Eye (tissue), 1 donor: ENCODE data around the gene INPP5A.

Experiments
- DNase-seq: peaks from one replicate; pipeline ENCODE4 v3.0.0-alpha.2; 2015

INPP5A gene

GRCh38 chr10:132732518-132732917, 194.9 kb downstream of the INPP5A start:
- no peak for DNase-seq

- no peak for DNase-seq
Observed at GRCh38 chr10:132733926-132734325, 196.3 kb downstream of the INPP5A start.

- DNase-seq = no peak
Observed at GRCh38 chr10:132735341-132735775, 197.8 kb downstream of the INPP5A start.

GRCh38 chr10:132735923-132736391, 198.4 kb downstream of the INPP5A start:
- no peak for DNase-seq

GRCh38 chr10:132737390-132738048, 199.9 kb downstream of the INPP5A start:
- DNase-seq = no peak

GRCh38 chr10:132738454-132739224, 201.1 kb downstream of the INPP5A start:
- DNase-seq = no peak

GRCh38 chr10:132739225-132739613, 201.6 kb downstream of the INPP5A start:
- DNase-seq = no peak

GRCh38 chr10:132740588-132740987, 203.0 kb downstream of the INPP5A start:
- DNase-seq = no peak

GRCh38 chr10:132742167-132742836, 204.7 kb downstream of the INPP5A start:
- no peak for DNase-seq

GRCh38 chr10:132742837-132743194, 205.2 kb downstream of the INPP5A start:
- DNase-seq = peak; percentile 73

- peak; percentile 58 for DNase-seq
Observed at GRCh38 chr10:132743196-132743924, 205.8 kb downstream of the INPP5A start.

- DNase-seq = no peak
Observed at GRCh38 chr10:132743925-132744490, 206.4 kb downstream of the INPP5A start.

- no peak for DNase-seq
Observed at GRCh38 chr10:132744839-132745238, 207.3 kb downstream of the INPP5A start.

- DNase-seq = no peak
Observed at GRCh38 chr10:132745511-132745910, 207.9 kb downstream of the INPP5A start.

GRCh38 chr10:132745971-132746370, 208.4 kb downstream of the INPP5A start:
- DNase-seq = no peak

GRCh38 chr10:132746386-132746785, 208.8 kb downstream of the INPP5A start:
- DNase-seq = no peak

GRCh38 chr10:132746801-132747625, 209.4 kb downstream of the INPP5A start:
- peak; percentile 70 for DNase-seq

GRCh38 chr10:132748135-132748534, 210.5 kb downstream of the INPP5A start:
- DNase-seq = no peak

GRCh38 chr10:132748545-132749370, 211.2 kb downstream of the INPP5A start:
- DNase-seq = no peak

- no peak for DNase-seq
Observed at GRCh38 chr10:132749371-132749795, 211.8 kb downstream of the INPP5A start.

- DNase-seq = no peak
Observed at GRCh38 chr10:132750936-132751335, 213.3 kb downstream of the INPP5A start.
